Sigmoid colon (tissue), 4 donors: ENCODE measurements around the gene NEAT1.

ENCODE experiments used
- POLR2AphosphoS5 ChIP-seq, 4 donors: sonication (generic); formaldehyde crosslinking; IDR thresholded peaks; one replicate each; pipeline ENCODE4 v1.6.1; 2017; ENCODE audit warnings: antibody characterized with exemption in 4 of 4
- TF ChIP-seq, protein P1 (sequence below), 4 experiments: fragments of 450-650 bp in 3 of 4; fragments of 200-600 bp in 1 of 4; IDR thresholded peaks; one replicate each; pipeline ENCODE4 v1.5.1; 2016 to 2019; ENCODE audit warnings: antibody characterized with exemption in 4 of 4, mild to moderate bottlenecking in 3 of 4, moderate library complexity in 2 of 4

DNA sequence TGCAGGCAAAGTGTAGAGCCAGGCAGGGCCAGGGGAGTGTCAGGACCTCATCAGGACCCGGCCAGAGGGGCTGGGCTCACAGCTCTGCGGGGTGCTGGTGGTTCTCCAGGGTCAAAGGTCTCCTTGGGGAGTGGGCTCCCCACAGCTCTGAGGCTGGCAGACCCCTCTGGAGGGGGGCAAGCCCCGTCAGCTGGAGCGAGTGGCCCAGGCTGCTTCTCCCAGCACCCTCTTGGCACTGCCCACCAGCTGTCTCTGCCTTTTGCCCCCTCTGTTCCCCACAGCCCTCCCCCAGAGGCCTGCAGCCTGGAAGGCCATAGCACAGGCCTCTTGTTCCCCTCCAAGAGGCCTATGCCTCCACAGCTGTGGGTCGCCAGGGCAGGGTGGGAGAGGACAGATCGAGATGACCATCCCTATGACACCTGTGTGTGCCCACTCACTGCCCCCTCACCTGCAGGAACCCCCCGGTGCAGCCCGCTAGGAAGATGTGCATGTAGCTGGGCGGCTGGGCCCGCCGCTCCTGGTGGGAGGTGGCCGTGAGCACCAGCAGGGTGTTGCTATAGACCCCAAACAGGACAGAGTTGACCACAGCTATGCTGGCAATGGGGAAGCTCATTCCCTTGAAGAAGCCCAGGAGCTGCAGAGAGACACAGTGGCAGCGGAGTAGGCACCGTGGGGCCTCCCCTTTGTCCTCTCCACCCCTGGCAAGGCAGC, 43.5 kb upstream of the NEAT1 start:
- no peak for TF ChIP-seq POLR2AphosphoS5 (IDR thresholded peaks at IDR 0.05)
- TF ChIP-seq, protein P1, sequence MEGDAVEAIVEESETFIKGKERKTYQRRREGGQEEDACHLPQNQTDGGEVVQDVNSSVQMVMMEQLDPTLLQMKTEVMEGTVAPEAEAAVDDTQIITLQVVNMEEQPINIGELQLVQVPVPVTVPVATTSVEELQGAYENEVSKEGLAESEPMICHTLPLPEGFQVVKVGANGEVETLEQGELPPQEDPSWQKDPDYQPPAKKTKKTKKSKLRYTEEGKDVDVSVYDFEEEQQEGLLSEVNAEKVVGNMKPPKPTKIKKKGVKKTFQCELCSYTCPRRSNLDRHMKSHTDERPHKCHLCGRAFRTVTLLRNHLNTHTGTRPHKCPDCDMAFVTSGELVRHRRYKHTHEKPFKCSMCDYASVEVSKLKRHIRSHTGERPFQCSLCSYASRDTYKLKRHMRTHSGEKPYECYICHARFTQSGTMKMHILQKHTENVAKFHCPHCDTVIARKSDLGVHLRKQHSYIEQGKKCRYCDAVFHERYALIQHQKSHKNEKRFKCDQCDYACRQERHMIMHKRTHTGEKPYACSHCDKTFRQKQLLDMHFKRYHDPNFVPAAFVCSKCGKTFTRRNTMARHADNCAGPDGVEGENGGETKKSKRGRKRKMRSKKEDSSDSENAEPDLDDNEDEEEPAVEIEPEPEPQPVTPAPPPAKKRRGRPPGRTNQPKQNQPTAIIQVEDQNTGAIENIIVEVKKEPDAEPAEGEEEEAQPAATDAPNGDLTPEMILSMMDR (IDR thresholded peaks at IDR 0.05), result no peak
